Trophoblast cell (in vitro differentiated cells and primary cell): ENCODE results near the gene ARRDC1.

Experiments used
- DNase-seq, 2 donors: peaks; one replicate each; pipeline ENCODE4 v3.0.0-alpha.2; 2016
- H2AFZ ChIP-seq: 2 replicates; pipeline ENCODE4 v1.6.1; 2013; ENCODE audit warnings: low read length, moderate library complexity, mild to moderate bottlenecking; ENCODE audit not compliant: insufficient read depth, poor library complexity
- H2AK5ac ChIP-seq: 2 replicates; pipeline ENCODE4 v1.6.1; 2013; ENCODE audit warnings: mild to moderate bottlenecking, low read length
- H2BK120ac ChIP-seq: 2 replicates; pipeline ENCODE4 v1.6.1; 2013; ENCODE audit warnings: low read length, mild to moderate bottlenecking, moderate library complexity; ENCODE audit not compliant: insufficient read depth, poor library complexity
- H2BK12ac ChIP-seq: 2 replicates; pipeline ENCODE4 v1.6.1; 2013; ENCODE audit warnings: mild to moderate bottlenecking, low read length, moderate library complexity
- H2BK5ac ChIP-seq: 2 replicates; pipeline ENCODE4 v1.6.1; 2013; ENCODE audit warnings: low read length, low read depth, moderate library complexity, mild to moderate bottlenecking; ENCODE audit not compliant: poor library complexity
- H3K14ac ChIP-seq: 2 replicates; pipeline ENCODE4 v1.6.1; 2013; ENCODE audit warnings: mild to moderate bottlenecking, low read length
- H3K18ac ChIP-seq: 2 replicates; pipeline ENCODE4 v1.6.1; 2013; ENCODE audit warnings: mild to moderate bottlenecking, low read length
- H3K23ac ChIP-seq: 2 replicates; pipeline ENCODE4 v1.6.1; 2013; ENCODE audit warnings: low read length
- H3K27ac ChIP-seq: 2 replicates; pipeline ENCODE4 v1.5.1; 2013; ENCODE audit warnings: low read depth, mild to moderate bottlenecking, inconsistent platforms, low read length, moderate library complexity
- H3K27me3 ChIP-seq: 2 replicates; pipeline ENCODE4 v1.6.1; 2013; ENCODE audit warnings: inconsistent platforms, mild to moderate bottlenecking, low read length, moderate library complexity; ENCODE audit not compliant: insufficient read depth
- H3K36me3 ChIP-seq, 2 experiments: 1 replicate in 1 of 2; 2 replicates in 1 of 2; pipeline ENCODE4 v1.6.1; 2013; ENCODE audit warnings: low read length in 2 of 2, mild to moderate bottlenecking in 2 of 2, moderate library complexity in 1 of 2; ENCODE audit not compliant: insufficient read depth in 2 of 2, control insufficient read depth in 1 of 2
- H3K4ac ChIP-seq: 2 replicates; pipeline ENCODE4 v1.6.1; 2013; ENCODE audit warnings: low read depth, mild to moderate bottlenecking, low read length, moderate library complexity
- H3K4me1 ChIP-seq, 2 experiments: 1 replicate in 1 of 2; 2 replicates in 1 of 2; pipeline ENCODE4 v1.6.1; 2013; ENCODE audit warnings: low read length in 2 of 2, mild to moderate bottlenecking in 2 of 2, moderate library complexity in 1 of 2; ENCODE audit not compliant: insufficient read depth in 2 of 2, control insufficient read depth in 1 of 2
- H3K4me2 ChIP-seq: 2 replicates; pipeline ENCODE4 v1.6.1; 2013; ENCODE audit warnings: inconsistent platforms, mild to moderate bottlenecking, low read length, moderate library complexity
- H3K4me3 ChIP-seq: 2 replicates; pipeline ENCODE4 v1.5.1; 2013; ENCODE audit warnings: mild to moderate bottlenecking, low read depth, low read length, inconsistent platforms
- H3K79me1 ChIP-seq: one replicate; pipeline ENCODE4 v1.6.1; 2013; ENCODE audit warnings: low read length
- H3K79me2 ChIP-seq: 2 replicates; pipeline ENCODE4 v1.6.1; 2013; ENCODE audit warnings: low read length, mild to moderate bottlenecking; ENCODE audit not compliant: control insufficient read depth, insufficient read depth, poor library complexity
- H3K9ac ChIP-seq: 2 replicates; pipeline ENCODE4 v1.6.1; 2013; ENCODE audit warnings: mild to moderate bottlenecking, low read length
- H3K9me3 ChIP-seq: 2 replicates; pipeline ENCODE4 v1.6.1; 2013; ENCODE audit warnings: low read depth, mild to moderate bottlenecking, control low read depth, inconsistent platforms, low read length; ENCODE audit not compliant: insufficient read depth
- H4K12ac ChIP-seq: 2 replicates; pipeline ENCODE4 v1.6.1; 2013; ENCODE audit warnings: low read depth, mild to moderate bottlenecking, low read length, moderate library complexity
- H4K8ac ChIP-seq: 2 replicates; pipeline ENCODE4 v1.6.1; 2013; ENCODE audit warnings: low read depth, mild to moderate bottlenecking, low read length, moderate library complexity
- H4K91ac ChIP-seq: one replicate; pipeline ENCODE4 v1.6.1; 2013; ENCODE audit warnings: low read depth, mild to moderate bottlenecking, low read length, moderate library complexity
- WGBS: extraction: QIAGEN DNeasy Blood & Tissue Kit; methylation state at CpG from one replicate; pipeline ENCODE4 v1.1.7; 2013; ENCODE audit warnings: missing lambda C conversion rate; ENCODE audit not compliant: insufficient read length, insufficient coverage; ENCODE audit errors: extremely low coverage; 5-methylcytosine and 5-hydroxymethylcytosine counted together

Gene ARRDC1

DNA sequence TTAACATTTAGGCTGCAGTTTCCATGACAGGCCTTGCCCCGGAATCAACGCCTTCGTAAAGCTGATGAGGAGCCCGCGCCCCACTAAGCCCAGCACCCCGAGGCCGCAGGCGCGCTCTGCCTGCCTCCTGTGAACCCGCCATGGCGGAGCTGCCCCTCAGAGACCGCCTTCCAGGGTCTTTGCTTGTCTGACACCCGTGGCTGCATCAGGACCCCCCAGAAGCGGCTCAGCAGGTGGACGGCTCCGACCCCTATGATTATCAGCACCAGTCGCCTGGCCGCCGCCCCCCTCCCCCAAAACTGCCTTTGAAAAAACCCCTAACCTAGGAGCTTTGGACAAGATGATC is 26.3 kb upstream of the ARRDC1 start:
- H3K9me3 ChIP-seq: no peaks in the 10 kb centered on the region
- H3K36me3 ChIP-seq: peaks cover 49 to 53% of the 10 kb centered on the region in 2 experiments
- no peak overlapping the region for H2BK120ac ChIP-seq
- H3K27me3 ChIP-seq: no peaks in the 10 kb centered on the region
- peaks cover 9 to 11% of the 10 kb centered on the region in 2 experiments for H3K4me1 ChIP-seq
- H4K8ac ChIP-seq: peak overlapping the region; percentile 60
- no peak overlapping the region for H2BK12ac ChIP-seq
- H3K4ac ChIP-seq: no peak overlapping the region
- peak overlapping the region; percentile 2 for H3K4me3 ChIP-seq
- no peak overlapping the region for H3K23ac ChIP-seq
- H3K14ac ChIP-seq: peak overlapping the region; percentile 11
- H3K79me2 ChIP-seq: peaks cover 6% of the 10 kb centered on the region
- no peak overlapping the region for H3K27ac ChIP-seq
- H3K79me1 ChIP-seq: peaks cover 4% of the 10 kb centered on the region
- H2BK5ac ChIP-seq: no peak overlapping the region
- H4K91ac ChIP-seq: peak overlapping the region; percentile 11
- peak overlapping the region; percentile 26 for H2AFZ ChIP-seq
- no CpG with 5 or more reads among the region's 19 CpGs for WGBS
- peak overlapping the region; percentile 55 for H3K4me2 ChIP-seq
- no peak overlapping the region for H2AK5ac ChIP-seq
- H4K12ac ChIP-seq: peak overlapping the region; percentile 40
- no peak for DNase-seq
- H3K9ac ChIP-seq: no peak overlapping the region
- no peak overlapping the region for H3K18ac ChIP-seq

DNA sequence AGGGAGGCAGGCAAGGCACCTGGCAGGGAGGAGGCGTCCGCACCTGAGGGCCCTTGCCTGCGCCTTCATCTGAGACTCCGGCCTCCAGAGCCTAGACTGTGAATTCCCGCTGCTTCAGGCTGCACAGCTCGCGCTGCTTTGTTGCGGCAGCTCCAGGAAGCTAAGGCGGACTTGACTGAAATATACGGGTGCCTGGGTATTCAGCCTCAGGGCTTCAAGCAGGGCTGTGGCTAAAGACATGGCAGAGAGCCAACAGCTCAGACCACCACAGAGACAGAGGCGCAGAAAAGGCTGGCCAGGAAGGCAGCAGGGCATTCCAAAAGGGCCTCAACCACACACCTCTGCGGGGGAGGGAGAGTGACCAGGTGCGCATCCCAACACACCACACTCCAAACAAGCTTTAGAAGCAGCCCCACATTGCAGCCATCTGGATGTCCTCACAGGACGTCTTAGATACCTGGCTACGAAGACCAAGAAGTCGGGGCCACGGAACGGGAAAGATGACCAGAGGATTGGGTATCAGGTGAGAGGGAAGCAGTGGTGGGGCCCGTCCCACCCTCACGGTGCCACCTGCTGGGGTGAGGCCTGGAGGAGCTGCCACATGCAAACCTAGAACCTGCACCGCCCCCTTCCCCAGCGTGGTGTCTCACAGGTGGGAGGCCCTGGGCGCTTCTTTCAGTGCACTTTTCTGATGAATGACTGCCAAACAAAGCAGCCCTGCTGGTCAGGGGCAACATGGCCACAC is 25.1 kb upstream of the ARRDC1 start:
- H3K4me1 ChIP-seq: peaks cover 9 to 11% of the 10 kb centered on the region in 2 experiments
- no peak overlapping the region for H3K4ac ChIP-seq
- H2AK5ac ChIP-seq: no peak overlapping the region
- no peak overlapping the region for H2AFZ ChIP-seq
- H3K18ac ChIP-seq: no peak overlapping the region
- no peak overlapping the region for H3K4me2 ChIP-seq
- H3K27me3 ChIP-seq: no peaks in the 10 kb centered on the region
- peaks cover 6% of the 10 kb centered on the region for H3K79me2 ChIP-seq
- no peaks in the 10 kb centered on the region for H3K9me3 ChIP-seq
- no peak overlapping the region for H4K12ac ChIP-seq
- H2BK12ac ChIP-seq: no peak overlapping the region
- no CpG with 5 or more reads among the region's 23 CpGs for WGBS
- no peak overlapping the region for H4K91ac ChIP-seq
- no peak overlapping the region for H3K4me3 ChIP-seq
- no peak overlapping the region for H3K14ac ChIP-seq
- peaks cover 42 to 47% of the 10 kb centered on the region in 2 experiments for H3K36me3 ChIP-seq
- H2BK120ac ChIP-seq: no peak overlapping the region
- H4K8ac ChIP-seq: no peak overlapping the region
- no peak overlapping the region for H2BK5ac ChIP-seq
- H3K27ac ChIP-seq: no peak overlapping the region
- no peak overlapping the region for H3K9ac ChIP-seq
- DNase-seq: no peak
- no peak overlapping the region for H3K23ac ChIP-seq
- H3K79me1 ChIP-seq: peaks cover 4% of the 10 kb centered on the region

DNA sequence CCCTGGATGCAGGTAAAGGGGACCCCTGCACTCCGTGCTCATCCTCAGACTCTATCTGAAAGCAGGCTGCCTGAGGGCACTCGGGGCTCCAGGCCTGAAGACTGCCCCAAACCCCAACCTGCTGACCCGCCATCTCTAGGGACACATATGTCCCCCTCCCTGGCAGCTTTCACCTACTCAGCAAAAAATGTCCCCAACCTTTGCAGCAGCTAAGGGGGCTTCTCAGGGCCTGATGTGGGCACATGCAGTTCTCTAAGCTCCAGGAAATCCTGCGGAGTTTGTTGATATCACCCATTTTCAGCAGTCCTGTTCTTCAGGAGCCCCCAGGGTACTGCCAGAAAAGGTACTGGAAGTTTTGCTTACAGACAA is 24.5 kb upstream of the ARRDC1 start:
- H3K23ac ChIP-seq: no peak overlapping the region
- no peak overlapping the region for H2BK5ac ChIP-seq
- H2BK120ac ChIP-seq: no peak overlapping the region
- H4K91ac ChIP-seq: no peak overlapping the region
- no peak for DNase-seq
- H3K9ac ChIP-seq: no peak overlapping the region
- H4K12ac ChIP-seq: no peak overlapping the region
- no CpG with 5 or more reads among the region's 4 CpGs for WGBS
- H3K79me1 ChIP-seq: peaks cover 4% of the 10 kb centered on the region
- no peak overlapping the region for H3K27ac ChIP-seq
- no peaks in the 10 kb centered on the region for H3K27me3 ChIP-seq
- no peaks in the 10 kb centered on the region for H3K9me3 ChIP-seq
- H2BK12ac ChIP-seq: no peak overlapping the region
- H3K36me3 ChIP-seq: peaks cover 44 to 49% of the 10 kb centered on the region in 2 experiments
- peaks cover 9 to 11% of the 10 kb centered on the region in 2 experiments for H3K4me1 ChIP-seq
- H3K79me2 ChIP-seq: peaks cover 6% of the 10 kb centered on the region
- H2AFZ ChIP-seq: no peak overlapping the region
- no peak overlapping the region for H3K18ac ChIP-seq
- H3K4me2 ChIP-seq: no peak overlapping the region
- H4K8ac ChIP-seq: no peak overlapping the region
- no peak overlapping the region for H2AK5ac ChIP-seq
- H3K4ac ChIP-seq: no peak overlapping the region
- H3K14ac ChIP-seq: no peak overlapping the region
- H3K4me3 ChIP-seq: no peak overlapping the region

GRCh38 chr9:137581361-137582285 is 23.9 kb upstream of the ARRDC1 start:
- no peak overlapping the region for H4K91ac ChIP-seq
- no CpG with 5 or more reads among the region's 22 CpGs for WGBS
- no peak overlapping the region for H3K27ac ChIP-seq
- H3K4me3 ChIP-seq: no peak overlapping the region
- H2AK5ac ChIP-seq: no peak overlapping the region
- H3K4me2 ChIP-seq: no peak overlapping the region
- H3K14ac ChIP-seq: no peak overlapping the region
- no peak overlapping the region for H3K4ac ChIP-seq
- no peak overlapping the region for H4K12ac ChIP-seq
- peaks cover 47 to 50% of the 10 kb centered on the region in 2 experiments for H3K36me3 ChIP-seq
- H2BK5ac ChIP-seq: no peak overlapping the region
- H3K18ac ChIP-seq: no peak overlapping the region
- peaks cover 6% of the 10 kb centered on the region for H3K79me2 ChIP-seq
- H3K79me1 ChIP-seq: peaks cover 4% of the 10 kb centered on the region
- peaks cover 9 to 11% of the 10 kb centered on the region in 2 experiments for H3K4me1 ChIP-seq
- no peak overlapping the region for H2AFZ ChIP-seq
- no peaks in the 10 kb centered on the region for H3K9me3 ChIP-seq
- H4K8ac ChIP-seq: no peak overlapping the region
- H2BK120ac ChIP-seq: no peak overlapping the region
- H3K23ac ChIP-seq: no peak overlapping the region
- DNase-seq: no peak
- H2BK12ac ChIP-seq: no peak overlapping the region
- no peaks in the 10 kb centered on the region for H3K27me3 ChIP-seq
- no peak overlapping the region for H3K9ac ChIP-seq
